BLaER1 treated with 17β-estradiol and CSF1 and Interleukin-3, amounts not matched to agents 10 nM and 100 nM (cell line): ENCODE results near the gene STIL.

ENCODE experiments used
- H3K27ac ChIP-seq, 11 experiments: shearing (Covaris generic); formaldehyde crosslinking; 2 replicates each; pipeline ENCODE4 v1.8.1; 2022
- H3K27me3 ChIP-seq, 11 experiments: shearing (Covaris generic); formaldehyde crosslinking; 2 replicates each; pipeline ENCODE4 v1.8.1; 2022
- H3K36me3 ChIP-seq, 11 experiments: shearing (Covaris generic); formaldehyde crosslinking; 2 replicates each; pipeline ENCODE4 v1.8.1; 2022
- H3K4me1 ChIP-seq, 10 experiments: shearing (Covaris generic); formaldehyde crosslinking; 2 replicates each; pipeline ENCODE4 v1.8.1; 2022
- H3K4me2 ChIP-seq, 11 experiments: shearing (Covaris generic); formaldehyde crosslinking; 2 replicates each; pipeline ENCODE4 v1.8.1; 2022
- H3K4me3 ChIP-seq, 10 experiments: shearing (Covaris generic); formaldehyde crosslinking; 2 replicates each; pipeline ENCODE4 v1.8.1; 2022
- H3K9ac ChIP-seq, 11 experiments: shearing (Covaris generic); formaldehyde crosslinking; 2 replicates each; pipeline ENCODE4 v1.8.1; 2022
- H3K9me3 ChIP-seq, 11 experiments: shearing (Covaris generic); formaldehyde crosslinking; replicated peaks in 1 of 11; 2 replicates each; pipeline ENCODE4 v1.8.1; 2022
- H4K20me1 ChIP-seq, 11 experiments: shearing (Covaris generic); formaldehyde crosslinking; 2 replicates each; pipeline ENCODE4 v1.8.1; 2022
- Cebpa-rat ChIP-seq, 11 experiments: shearing (Covaris generic); IDR thresholded peaks; 2 replicates each; pipeline ENCODE4 v1.8.1; 2022

Gene STIL

GRCh38 chr1:47229886-47230691 lies 83.9 kb downstream of the STIL start:
- Histone ChIP-seq H3K9ac (0 out of 22 replicates have a peak overlapping the region, but pooled peaks of 1 of the 11 experiments have one; percentile 22), H3K4me2 (peak overlapping the region in 3 of 11 experiments; percentile 79 to 84 (median 82); a peak in 4 of 22 replicates), H3K36me3 (no peaks in the 10 kb centered on the region), H3K9me3 (peaks cover 0 to 40% (median 12%) of the 10 kb centered on the region in 11 experiments; a peak in 17 of 22 replicates), H3K27ac (no peak overlapping the region), H3K4me1 (peaks cover 3 to 63% (median 23%) of the 10 kb centered on the region in 10 experiments), H3K4me3 (peak overlapping the region in 4 of 10 experiments; percentile 11 to 43 (median 33); a peak in 4 of 20 replicates), H3K27me3 (peaks cover 86 to 100% (median 100%) of the 10 kb centered on the region in 11 experiments), H4K20me1 (peaks cover 0 to 36% (median 3%) of the 10 kb centered on the region in 11 experiments; a peak in 9 of 22 replicates)
- no peak for TF ChIP-seq Cebpa-rat (IDR thresholded peaks at IDR 0.05)

- Histone ChIP-seq H3K27ac (no peak overlapping the region), H4K20me1 (peaks cover 0 to 36% (median 3%) of the 10 kb centered on the region in 11 experiments; a peak in 9 of 22 replicates), H3K4me1 (peaks cover 0 to 54% (median 17%) of the 10 kb centered on the region in 10 experiments; a peak in 17 of 20 replicates), H3K9me3 (peaks cover 0 to 40% (median 12%) of the 10 kb centered on the region in 11 experiments; a peak in 17 of 22 replicates), H3K4me3 (peak overlapping the region in 3 of 10 experiments; percentile 4 to 34 (median 11); a peak in 2 of 20 replicates), H3K27me3 (peaks cover 94 to 100% (median 100%) of the 10 kb centered on the region in 11 experiments), H3K36me3 (no peaks in the 10 kb centered on the region), H3K9ac (no peak overlapping the region), H3K4me2 (peak overlapping the region in 4 of 11 experiments; percentile 7 to 52 (median 32); a peak in 6 of 22 replicates)
- TF ChIP-seq Cebpa-rat (IDR thresholded peaks at IDR 0.05), result no peak
Observed at GRCh38 chr1:47229031-47229885, 84.7 kb downstream of the STIL start.

GRCh38 chr1:47228644-47229030 lies 85.3 kb downstream of the STIL start:
- H3K9ac ChIP-seq, result no peak overlapping the region; a peak in 1 of 22 replicates
- peak overlapping the region in 2 of 11 experiments; percentile 39 to 52; a peak in 4 of 22 replicates for H3K4me2 ChIP-seq
- H3K4me3 ChIP-seq, result peak overlapping the region in 2 of 10 experiments; percentile 4 to 34; a peak in 2 of 20 replicates

GRCh38 chr1:47227341-47228232 lies 86.4 kb downstream of the STIL start:
- peaks cover 96 to 100% (median 100%) of the 10 kb centered on the region in 11 experiments for H3K27me3 ChIP-seq

More at GRCh38 chr1:47228644-47229030, 85.3 kb downstream of the STIL start:
- Histone ChIP-seq H3K36me3 (no peaks in the 10 kb centered on the region), H3K27ac (no peak overlapping the region), H3K27me3 (peaks cover 96 to 100% (median 100%) of the 10 kb centered on the region in 11 experiments), H4K20me1 (peaks cover 0 to 36% (median 6%) of the 10 kb centered on the region in 11 experiments; a peak in 9 of 22 replicates), H3K9me3 (peaks cover 0 to 40% (median 12%) of the 10 kb centered on the region in 11 experiments; a peak in 17 of 22 replicates), H3K4me1 (peaks cover 0 to 48% (median 16%) of the 10 kb centered on the region in 10 experiments; a peak in 17 of 20 replicates)
- TF ChIP-seq Cebpa-rat (IDR thresholded peaks at IDR 0.05), result no peak

GRCh38 chr1:47226839-47227215 lies 87.1 kb downstream of the STIL start:
- no peak overlapping the region for H3K4me3 ChIP-seq
- peaks cover 91 to 97% (median 95%) of the 10 kb centered on the region in 11 experiments for H3K27me3 ChIP-seq
- no peak for TF ChIP-seq Cebpa-rat (IDR thresholded peaks at IDR 0.05)

More at GRCh38 chr1:47227341-47228232, 86.4 kb downstream of the STIL start:
- Histone ChIP-seq H3K36me3 (no peaks in the 10 kb centered on the region), H3K4me3 (no peak overlapping the region), H3K4me2 (no peak overlapping the region), H4K20me1 (peaks cover 0 to 36% (median 6%) of the 10 kb centered on the region in 11 experiments; a peak in 9 of 22 replicates), H3K9ac (no peak overlapping the region), H3K4me1 (peaks cover 0 to 43% (median 15%) of the 10 kb centered on the region in 10 experiments; a peak in 17 of 20 replicates), H3K9me3 (peaks cover 0 to 35% (median 12%) of the 10 kb centered on the region in 11 experiments; a peak in 17 of 22 replicates), H3K27ac (no peak overlapping the region)
- no peak for TF ChIP-seq Cebpa-rat (IDR thresholded peaks at IDR 0.05)

GRCh38 chr1:47226121-47226838 lies 87.7 kb downstream of the STIL start:
- H3K36me3 ChIP-seq, result no peaks in the 10 kb centered on the region
- no peak overlapping the region for H3K4me2 ChIP-seq
- no peak overlapping the region for H3K4me3 ChIP-seq
- H4K20me1 ChIP-seq, result peaks cover 0 to 34% (median 6%) of the 10 kb centered on the region in 11 experiments; a peak in 9 of 22 replicates
- no peak overlapping the region for H3K27ac ChIP-seq
- H3K9ac ChIP-seq, result no peak overlapping the region
- H3K9me3 ChIP-seq, result peaks cover 0 to 23% (median 9%) of the 10 kb centered on the region in 11 experiments; a peak in 15 of 22 replicates
- peaks cover 0 to 35% (median 6%) of the 10 kb centered on the region in 10 experiments; a peak in 17 of 20 replicates for H3K4me1 ChIP-seq
- TF ChIP-seq Cebpa-rat (IDR thresholded peaks at IDR 0.05), result no peak
- H3K27me3 ChIP-seq, result peaks cover 85 to 91% (median 89%) of the 10 kb centered on the region in 11 experiments

More at GRCh38 chr1:47226839-47227215, 87.1 kb downstream of the STIL start:
- Histone ChIP-seq H3K4me2 (no peak overlapping the region), H3K27ac (no peak overlapping the region), H3K9me3 (peaks cover 0 to 28% (median 11%) of the 10 kb centered on the region in 11 experiments; a peak in 16 of 22 replicates), H3K36me3 (no peaks in the 10 kb centered on the region), H3K4me1 (peaks cover 0 to 41% (median 12%) of the 10 kb centered on the region in 10 experiments; a peak in 17 of 20 replicates), H4K20me1 (peaks cover 0 to 36% (median 6%) of the 10 kb centered on the region in 11 experiments; a peak in 9 of 22 replicates), H3K9ac (no peak overlapping the region)
